GM19328 (cell line): ENCODE data around the gene TMEM80.
"Not testable (repeated sequence)": the region's sequence is repeated elsewhere in the genome, so short reads cannot be mapped to it uniquely, and the experiment has no call there.

ENCODE experiments used
- ATAC-seq: cut with Tn5 transposase; IDR thresholded peaks from one replicate; pipeline ENCODE4 v1.9.1; 2021; ENCODE audit warnings: mild to moderate bottlenecking, moderate library complexity; ENCODE audit not compliant: unreplicated experiment

Gene TMEM80

GRCh38 chr11:720642-721246 is 25.1 kb downstream of the TMEM80 start:
- ATAC-seq, result no peak

- no peak for ATAC-seq
Observed at GRCh38 chr11:721247-721740, 25.7 kb downstream of the TMEM80 start.

- ATAC-seq, result no peak
Observed at GRCh38 chr11:721741-722345, 26.2 kb downstream of the TMEM80 start.

DNA sequence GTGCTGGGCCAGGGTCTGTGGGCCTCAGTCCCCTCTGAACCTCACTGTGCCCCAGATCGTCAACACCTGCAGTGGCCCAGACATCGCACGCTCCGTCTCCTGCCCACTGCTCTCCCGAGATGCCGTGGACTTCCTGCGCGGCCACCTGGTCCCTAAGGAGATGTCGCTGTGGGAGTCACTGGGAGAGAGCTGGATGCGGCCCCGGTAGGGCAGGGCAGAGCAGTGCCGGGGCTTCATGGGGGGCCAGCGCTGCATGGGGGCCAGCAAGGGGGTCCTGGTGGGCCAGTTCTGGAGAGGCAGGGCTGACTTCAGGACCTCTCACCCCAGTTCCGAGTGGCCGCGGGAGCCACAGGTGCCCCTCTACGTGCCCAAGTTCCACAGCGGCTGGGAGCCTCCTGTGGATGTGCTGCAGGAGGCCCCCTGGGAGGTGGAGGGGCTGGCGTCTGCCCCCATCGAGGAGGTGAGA is 26.8 kb downstream of the TMEM80 start:
- ATAC-seq, result no peak

DNA sequence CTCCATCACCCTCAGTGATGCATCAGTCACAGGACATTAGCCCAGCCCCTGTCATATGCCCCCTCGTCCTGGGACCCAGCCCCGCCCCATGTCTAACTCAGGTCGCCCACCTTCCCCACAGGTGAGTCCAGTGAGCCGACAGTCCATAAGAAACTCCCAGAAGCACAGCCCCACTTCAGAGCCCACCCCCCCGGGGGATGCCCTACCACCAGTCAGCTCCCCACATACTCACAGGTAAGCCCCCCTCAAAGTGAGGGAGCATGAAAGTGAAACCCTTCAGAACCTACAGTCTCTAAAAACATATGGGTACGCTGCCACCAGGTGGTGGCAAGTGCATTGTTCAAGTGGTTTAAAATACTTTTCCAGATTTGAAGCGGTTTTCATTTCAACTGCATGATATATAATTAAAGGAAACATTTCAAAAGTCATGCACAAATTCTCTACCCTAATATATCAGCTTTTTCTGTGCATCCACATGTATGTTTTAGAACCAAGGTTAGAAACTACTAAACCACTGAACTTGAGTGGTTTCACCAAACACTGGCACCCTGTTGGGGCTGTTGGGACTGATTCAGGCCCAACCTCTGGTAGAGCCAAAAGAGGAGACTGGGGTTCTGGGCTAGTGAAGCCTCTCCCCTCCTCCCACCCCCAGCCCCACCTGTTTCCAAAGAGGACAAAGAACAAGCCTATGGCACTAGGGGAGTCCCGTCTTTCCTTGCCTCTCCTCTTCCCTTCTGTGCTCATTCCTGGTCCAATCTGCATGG is 27.7 kb downstream of the TMEM80 start:
- ATAC-seq, result no peak

DNA sequence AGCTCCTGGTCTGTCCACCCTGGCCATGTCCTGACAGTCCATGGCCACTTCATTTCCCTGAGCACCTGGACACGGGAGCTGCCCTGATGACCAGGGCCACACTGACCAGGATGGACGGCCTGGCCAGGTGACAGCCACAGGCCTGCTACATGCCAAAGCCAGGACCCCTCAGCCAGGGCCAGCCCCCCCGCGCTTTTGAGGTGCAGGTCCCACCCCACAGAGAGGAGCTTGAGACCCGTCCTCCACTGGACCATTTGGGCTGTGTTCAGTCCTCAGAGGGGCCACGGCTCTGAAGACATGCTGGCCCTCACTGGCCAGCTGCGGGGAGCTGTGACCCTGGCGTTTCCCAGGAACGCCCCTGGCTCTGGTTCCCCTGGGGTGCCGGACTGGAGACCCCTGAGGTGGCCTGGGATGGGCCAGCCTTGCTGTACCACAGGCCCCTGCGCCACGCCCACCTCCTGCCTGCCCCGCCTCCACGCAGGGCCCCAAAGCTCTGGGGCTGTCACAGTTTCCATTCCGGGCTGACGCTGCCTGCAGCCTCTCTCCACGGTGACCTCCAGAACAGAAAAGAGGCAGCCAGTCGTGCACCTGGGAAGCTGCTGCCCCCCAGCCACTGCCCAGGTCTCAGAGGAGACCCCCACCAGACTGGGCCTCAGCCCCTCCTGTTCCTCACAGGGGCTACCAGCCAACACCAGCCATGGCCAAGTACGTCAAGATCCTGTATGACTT is 28.6 kb downstream of the TMEM80 start:
- ATAC-seq, result no peak

DNA sequence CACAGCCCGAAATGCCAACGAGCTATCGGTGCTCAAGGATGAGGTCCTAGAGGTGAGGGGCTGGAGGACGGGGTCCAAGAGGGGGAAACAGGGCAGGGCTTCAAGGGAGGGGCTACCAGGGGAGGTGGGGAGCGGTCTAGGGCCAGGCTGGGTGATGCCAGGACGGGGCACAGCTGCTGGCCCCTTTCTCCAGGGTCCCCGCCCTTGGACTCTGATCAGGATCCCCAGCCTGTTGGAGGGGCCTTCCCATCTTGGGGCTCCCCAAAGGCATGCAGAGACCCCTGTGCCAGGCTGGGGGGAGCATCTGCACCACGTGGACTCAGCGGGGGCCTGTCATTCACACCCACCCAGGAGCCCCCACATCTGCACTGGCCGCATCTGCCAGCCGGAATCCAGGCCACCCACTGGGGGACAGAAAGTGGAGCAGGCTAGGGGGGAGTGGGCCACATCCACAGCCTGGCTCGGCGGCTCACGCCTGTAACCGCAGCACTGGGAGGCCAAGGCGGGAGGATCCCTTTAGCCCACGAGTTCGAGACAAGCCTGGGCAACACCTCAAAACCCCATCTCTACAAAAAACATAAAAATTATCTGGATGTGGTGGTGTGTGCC is 29.3 kb downstream of the TMEM80 start:
- no peak for ATAC-seq

- ATAC-seq, result no peak
Observed at GRCh38 chr11:725624-726202, 30.1 kb downstream of the TMEM80 start.

DNA sequence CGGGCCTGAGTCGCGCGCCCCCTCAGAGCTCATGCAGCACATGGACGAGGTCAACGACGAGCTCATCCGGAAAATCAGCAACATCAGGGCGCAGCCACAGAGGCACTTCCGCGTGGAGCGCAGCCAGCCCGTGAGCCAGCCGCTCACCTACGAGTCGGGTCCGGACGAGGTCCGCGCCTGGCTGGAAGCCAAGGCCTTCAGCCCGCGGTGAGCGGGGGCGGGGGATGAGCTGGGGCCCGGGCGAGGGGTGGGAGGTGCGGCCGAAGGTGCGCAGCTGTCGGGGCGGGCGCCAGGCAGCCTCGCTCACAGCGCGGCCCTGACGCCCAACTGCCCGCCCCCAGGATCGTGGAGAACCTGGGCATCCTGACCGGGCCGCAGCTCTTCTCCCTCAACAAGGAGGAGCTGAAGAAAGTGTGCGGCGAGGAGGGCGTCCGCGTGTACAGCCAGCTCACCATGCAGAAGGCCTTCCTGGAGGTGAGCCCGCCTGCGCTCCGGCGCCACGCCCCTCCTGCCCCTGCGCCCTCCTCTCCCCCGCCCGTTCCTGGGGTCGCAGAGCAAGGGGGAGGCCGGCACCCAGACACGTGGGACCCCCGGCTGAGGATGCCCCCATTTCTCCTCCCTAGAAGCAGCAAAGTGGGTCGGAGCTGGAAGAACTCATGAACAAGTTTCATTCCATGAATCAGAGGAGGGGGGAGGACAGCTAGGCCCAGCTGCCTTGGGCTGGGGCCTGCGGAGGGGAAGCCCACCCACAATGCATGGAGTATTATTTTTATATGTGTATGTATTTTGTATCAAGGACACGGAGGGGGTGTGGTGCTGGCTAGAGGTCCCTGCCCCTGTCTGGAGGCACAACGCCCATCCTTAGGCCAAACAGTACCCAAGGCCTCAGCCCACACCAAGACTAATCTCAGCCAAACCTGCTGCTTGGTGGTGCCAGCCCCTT is 30.9 kb downstream of the TMEM80 start:
- no peak for ATAC-seq

- ATAC-seq, result no peak
Observed at GRCh38 chr11:727281-727701, 31.7 kb downstream of the TMEM80 start.

- no peak for ATAC-seq
Observed at GRCh38 chr11:727859-728748, 32.5 kb downstream of the TMEM80 start.

DNA sequence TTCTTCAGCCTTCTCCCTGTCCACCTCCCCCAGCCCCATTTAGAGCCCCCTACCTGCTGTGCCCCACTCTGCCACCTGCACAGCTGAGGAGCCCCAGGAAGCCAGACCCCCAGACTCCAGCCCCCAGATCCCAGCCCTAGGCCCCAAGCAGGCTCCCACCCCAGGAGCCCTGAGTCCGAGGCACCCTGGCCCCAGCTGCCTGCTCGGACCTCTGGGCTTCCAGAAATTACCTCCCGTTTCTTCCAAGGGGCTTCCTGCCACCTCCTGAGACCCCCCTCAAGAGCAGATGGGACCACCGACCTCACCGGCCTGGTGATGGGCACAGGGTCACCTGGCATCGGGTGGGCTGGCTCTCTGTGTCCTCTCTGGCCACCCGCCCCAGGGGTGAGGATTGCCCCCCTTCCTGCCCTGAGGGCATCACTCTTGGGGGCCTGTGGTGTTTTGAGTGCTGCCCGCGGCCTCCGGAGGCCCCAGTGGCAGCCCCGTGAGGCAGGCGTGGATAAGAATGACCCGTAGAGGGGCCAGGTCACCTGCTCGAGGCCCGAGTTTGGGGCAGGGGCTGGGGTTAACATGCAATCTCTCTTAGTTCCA is 33.4 kb downstream of the TMEM80 start:
- no peak for ATAC-seq

DNA sequence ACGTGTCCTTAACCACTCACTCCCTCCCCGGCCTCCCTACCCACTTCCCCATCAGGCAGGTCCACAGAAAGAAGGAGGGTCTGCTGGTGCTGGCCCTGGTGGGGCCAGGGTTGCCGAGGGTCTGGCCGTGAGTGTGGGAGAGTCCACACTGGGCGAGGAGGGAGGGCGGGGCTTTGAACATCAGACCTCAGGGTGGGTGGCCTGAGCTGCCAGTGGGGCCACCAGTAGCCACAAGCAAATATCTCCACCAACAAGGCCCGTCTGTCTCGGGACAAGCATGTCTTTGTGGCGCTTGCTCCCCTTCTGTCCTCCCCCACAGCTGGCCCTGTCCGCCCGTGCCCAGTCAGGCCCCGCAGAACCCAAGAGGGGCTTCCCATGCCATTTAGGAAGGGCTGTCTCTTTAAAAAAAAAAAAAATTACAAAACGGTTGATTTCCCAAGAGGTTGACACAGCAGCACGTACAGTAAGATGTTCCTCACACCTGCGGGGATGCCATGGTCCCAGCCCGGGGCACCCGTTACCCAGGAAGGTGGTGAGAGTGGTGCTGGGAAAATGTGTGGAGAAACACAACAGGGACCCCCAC is 34.0 kb downstream of the TMEM80 start:
- ATAC-seq, result no peak

GRCh38 chr11:733072-733471 is 37.5 kb downstream of the TMEM80 start:
- ATAC-seq, result no peak

GRCh38 chr11:734541-734940 is 38.9 kb downstream of the TMEM80 start:
- ATAC-seq, result not testable (repeated sequence)

DNA sequence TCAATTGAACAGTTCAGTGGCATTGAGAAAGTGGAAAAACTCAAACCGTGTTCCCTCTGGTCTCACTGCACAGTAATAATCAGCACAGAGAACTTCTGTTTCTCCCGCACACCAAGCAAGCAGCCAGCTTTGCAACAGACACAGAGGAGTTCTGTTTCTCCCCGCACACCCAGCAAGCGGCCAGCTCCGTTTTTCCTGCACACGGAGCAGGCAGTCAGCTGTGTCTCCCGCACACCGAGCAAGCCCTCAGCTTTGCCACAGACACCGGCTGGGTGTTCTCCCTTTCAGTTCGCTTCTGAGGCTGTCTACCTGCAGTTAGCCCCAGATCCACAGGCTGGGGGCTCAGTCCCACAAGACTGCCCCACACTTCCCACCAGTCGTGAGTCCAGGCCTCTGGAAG is 41.8 kb downstream of the TMEM80 start:
- no peak for ATAC-seq

GRCh38 chr11:737899-738298 is 42.3 kb downstream of the TMEM80 start:
- not testable (repeated sequence) for ATAC-seq

GRCh38 chr11:742156-742546 is 46.5 kb downstream of the TMEM80 start:
- no peak for ATAC-seq
